DMS114 treated with DMSO at 0.1 percent for 48 hours (cell line): ENCODE measurements around the gene GLT1D1.

Experiments used
- DNase-seq: peaks from one replicate; lab custom pipeline; 2025; ENCODE audit not compliant: unreplicated experiment; lab: John Stamatoyannopoulos, UW

Gene GLT1D1

DNA sequence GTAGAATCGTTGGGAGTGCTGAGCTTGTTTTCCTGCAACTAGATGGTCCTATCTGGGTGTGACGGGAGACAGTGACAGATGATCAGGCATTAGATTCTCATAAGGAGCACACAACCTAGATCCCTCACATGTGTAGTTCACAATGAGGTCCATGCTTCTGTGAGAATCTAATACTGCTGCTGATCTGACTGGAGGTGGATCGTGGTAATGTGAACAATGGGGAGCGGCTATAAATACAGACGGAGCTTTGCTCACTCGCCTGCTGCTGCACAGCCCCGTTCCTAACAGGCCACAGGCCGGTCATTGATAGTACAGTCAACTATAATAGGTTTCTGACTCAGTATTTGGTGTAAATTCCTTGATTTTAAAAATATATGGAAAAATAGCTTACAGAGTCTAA, 138.8 kb downstream of the GLT1D1 start:
- no peak for DNase-seq

- no peak for DNase-seq
These were observed 139.3 kb downstream of the GLT1D1 start for GRCh38 chr12:128992550-128992949.

DNA sequence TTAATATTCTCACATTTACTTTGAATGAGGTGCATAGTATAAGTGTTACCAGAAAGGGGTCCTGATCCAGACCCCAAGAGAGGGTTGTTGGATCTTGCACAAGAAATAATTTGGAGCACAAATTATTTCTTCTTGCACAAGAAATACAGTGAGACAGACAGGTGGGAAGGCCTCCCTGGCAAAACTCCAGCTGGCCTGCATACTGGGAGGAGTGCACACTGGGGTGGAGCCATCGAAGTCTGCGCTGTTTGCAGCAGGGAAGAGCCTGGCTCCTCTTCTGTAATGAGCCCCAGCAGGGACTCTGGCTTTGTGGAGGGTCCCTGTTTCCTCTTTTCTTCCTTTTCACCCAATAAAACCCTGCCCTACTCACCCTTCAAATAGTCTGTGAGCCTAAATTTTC, 141.6 kb downstream of the GLT1D1 start:
- DNase-seq: no peak

DNA sequence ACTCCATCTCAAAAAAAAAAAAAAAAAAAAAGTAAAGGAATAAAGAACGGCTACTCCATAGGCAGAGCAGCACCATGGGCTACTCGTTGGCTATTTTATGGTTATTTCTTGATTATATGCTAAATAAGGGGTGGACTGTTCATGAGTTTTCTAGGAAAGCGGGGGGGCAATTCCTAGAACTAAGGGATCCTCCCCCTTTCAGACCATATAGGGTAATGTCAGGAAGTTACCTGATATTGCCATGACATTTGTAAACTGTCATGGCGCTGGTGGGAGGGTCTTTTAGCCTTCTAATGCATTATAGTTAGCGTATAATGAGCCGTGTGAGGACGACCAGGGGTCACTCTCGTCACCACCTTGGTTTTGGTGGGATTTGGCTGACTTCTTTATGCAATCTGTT, 142.3 kb downstream of the GLT1D1 start:
- DNase-seq: no peak

DNA sequence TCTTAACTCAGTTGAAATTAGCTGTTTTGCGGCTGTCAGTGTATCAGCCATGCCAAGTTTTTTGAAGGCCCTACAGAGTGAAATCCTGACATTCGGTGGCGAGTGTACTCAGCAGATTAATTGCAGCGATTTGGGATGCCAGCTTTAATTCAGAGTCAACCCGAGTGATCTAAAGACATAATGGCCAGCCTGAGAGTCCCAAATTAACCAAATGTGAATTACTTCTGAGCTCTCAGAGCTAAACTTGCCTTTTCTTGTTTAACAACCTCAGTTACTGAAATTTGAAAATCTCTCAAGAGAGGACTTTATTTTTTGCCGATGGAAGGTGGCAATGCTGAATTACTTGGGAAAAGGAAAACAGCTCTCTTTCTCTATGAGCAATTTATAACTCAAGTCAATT, 148.5 kb downstream of the GLT1D1 start:
- no peak for DNase-seq

- DNase-seq: no peak
These were observed 149.1 kb downstream of the GLT1D1 start for GRCh38 chr12:129002427-129002826.

GRCh38 chr12:129005416-129005815, 152.1 kb downstream of the GLT1D1 start:
- no peak for DNase-seq

- DNase-seq: no peak
These were observed 152.6 kb downstream of the GLT1D1 start for GRCh38 chr12:129005829-129006228.

DNA sequence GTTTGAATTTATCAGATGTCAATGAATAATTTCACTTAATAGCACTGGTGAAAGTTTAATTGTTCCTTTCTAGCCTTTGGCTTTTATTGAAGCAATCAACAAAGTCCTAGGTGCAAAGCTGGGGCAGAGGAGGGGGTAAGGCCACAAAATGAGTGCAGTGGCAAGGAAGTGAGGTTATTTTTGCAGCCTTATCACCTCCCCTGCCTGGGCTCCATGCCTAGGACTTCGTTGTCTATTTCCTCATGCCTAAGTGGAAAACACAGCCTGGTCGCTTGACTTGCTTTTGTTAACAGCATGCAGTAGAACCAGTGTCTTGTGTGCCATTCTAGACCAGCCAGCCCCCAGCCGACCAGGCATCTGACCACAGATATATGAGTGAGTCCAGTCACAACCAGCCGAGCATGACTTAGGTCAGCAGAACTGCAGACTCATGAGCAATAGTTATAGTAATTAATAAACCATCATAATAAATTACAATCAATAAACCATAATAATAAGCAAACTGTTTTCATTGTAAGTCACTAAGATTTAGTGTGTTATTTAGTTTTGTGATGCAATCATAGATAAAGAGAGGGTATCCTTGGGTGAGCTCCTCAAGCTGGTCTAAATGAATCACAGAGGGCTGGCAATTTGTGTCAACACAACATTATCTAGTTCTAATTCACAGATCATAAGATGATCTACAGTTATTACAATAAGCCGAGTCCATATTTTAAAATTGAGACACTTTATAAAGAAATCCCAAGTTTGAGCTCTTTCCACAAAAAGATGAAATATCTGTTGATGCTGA, 156.8 kb downstream of the GLT1D1 start:
- no peak for DNase-seq

DNA sequence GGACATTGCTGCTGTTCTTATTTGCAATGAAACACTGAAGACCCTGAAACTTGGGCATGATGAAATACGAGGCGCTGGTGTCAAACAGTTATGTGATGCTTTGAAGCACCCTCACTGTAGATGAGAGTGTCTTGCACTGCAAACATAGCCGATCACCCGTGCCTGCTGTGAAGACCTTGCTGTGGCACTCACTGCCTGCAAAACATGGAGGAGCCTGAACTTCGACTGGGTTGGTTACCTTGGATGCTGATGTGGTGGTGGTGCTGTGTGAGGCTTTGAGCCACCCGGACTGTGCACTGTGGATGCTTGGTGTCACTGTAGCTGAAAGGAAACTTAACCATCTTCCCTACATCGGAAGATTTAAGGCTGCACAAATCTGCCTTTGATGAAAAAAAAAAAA, 162.9 kb downstream of the GLT1D1 start:
- no peak for DNase-seq

GRCh38 chr12:129025055-129025454, 171.8 kb downstream of the GLT1D1 start:
- DNase-seq: no peak

- no peak for DNase-seq
These were observed 175.6 kb downstream of the GLT1D1 start for GRCh38 chr12:129028844-129029243.
